Endothelial cell of umbilical vein (primary cell): ENCODE measurements around the gene TNPO3. TPM values are rescaled to one million over a fixed set of nuclear protein-coding genes. Genes with fewer than 3 reads are reported as not detected.

Experiments used
- BruUV-seq: library from RNA; stranded (reverse); fragments of 400-500 nt; replicated peaks from 2 replicates; lab custom pipeline; 2021; lab: Mats Ljungman, UMichigan
- CTCF ChIA-PET: fragments of 300-600, 350-600 bp; sonication (Branson Sonifier 250); formaldehyde crosslinking; loops from one replicate; lab custom pipeline; 2021; ENCODE audit warnings: antibody characterized with exemption, inconsistent platforms; lab: Charles Lee
- POLR2A ChIA-PET: fragments of 300-600, 350-600 bp; sonication (Branson Sonifier 250); formaldehyde crosslinking; loops from one replicate; lab custom pipeline; 2021; ENCODE audit warnings: antibody characterized with exemption, inconsistent platforms; lab: Charles Lee
- DNase-seq: peaks from one replicate; pipeline ENCODE4 v3.0.0-alpha.2; 2011; ENCODE audit warnings: low read depth, low spot score
- FAIRE-seq: peaks from 2 replicates; lab custom pipeline; 2011; peaks lifted over from hg19 to GRCh38; lab: Jason Lieb, UNC
- H2AFZ ChIP-seq: 2 replicates; pipeline ENCODE4 v1.6.0; 2012; ENCODE audit warnings: low read depth, low read length, control low read depth, inconsistent platforms
- H3K27ac ChIP-seq: 2 replicates; pipeline ENCODE4 v1.5.1; 2011; ENCODE audit warnings: low read depth, mild to moderate bottlenecking, control low read depth, low read length, moderate library complexity; ENCODE audit not compliant: insufficient read depth
- H3K27me3 ChIP-seq, 2 experiments: 2 replicates each; pipeline versions ENCODE4 v1.6.0 to v1.6.1; 2011; ENCODE audit warnings: low read length in 2 of 2, mixed read lengths in 1 of 2; ENCODE audit not compliant: control insufficient read depth in 2 of 2, insufficient read depth in 2 of 2
- H3K36me3 ChIP-seq, 2 experiments: 2 replicates in 1 of 2; 3 replicates in 1 of 2; pipeline ENCODE4 v1.5.1; 2011; ENCODE audit warnings: low read length in 2 of 2, mild to moderate bottlenecking in 1 of 2, moderate library complexity in 1 of 2; ENCODE audit not compliant: control insufficient read depth in 2 of 2, insufficient read depth in 2 of 2; ENCODE audit errors: extremely low read depth in 1 of 2
- H3K4me1 ChIP-seq: 3 replicates; pipeline ENCODE4 v1.5.1; 2011; ENCODE audit warnings: mild to moderate bottlenecking, low read length; ENCODE audit not compliant: control insufficient read depth, insufficient read depth; ENCODE audit errors: extremely low read depth
- H3K4me2 ChIP-seq: 2 replicates; pipeline ENCODE4 v1.6.1; 2011; ENCODE audit warnings: low read length, control low read depth, mixed read lengths; ENCODE audit not compliant: insufficient read depth
- H3K4me3 ChIP-seq, 3 experiments: fragments of 200-600 bp in 1 of 3; sonication (generic), shearing (Covaris generic) in 1 of 3; replicated peaks in 1 of 3; 2 replicates each; pipeline ENCODE4 v1.5.1; 2011 to 2016; ENCODE audit warnings: control low read depth in 3 of 3, low read length in 3 of 3, mild to moderate bottlenecking in 2 of 3, inconsistent platforms in 1 of 3, low read depth in 1 of 3, moderate library complexity in 1 of 3; ENCODE audit not compliant: insufficient read depth in 1 of 3
- H3K79me2 ChIP-seq: 2 replicates; pipeline ENCODE4 v1.6.0; 2012; ENCODE audit warnings: low read length, inconsistent platforms; ENCODE audit not compliant: control insufficient read depth, insufficient read depth
- H3K9ac ChIP-seq: replicated peaks from 2 replicates; pipeline ENCODE3; 2011; ENCODE audit warnings: low read length, control low read depth; ENCODE audit not compliant: insufficient read depth; ENCODE audit errors: extremely low read depth
- H3K9me1 ChIP-seq: replicated peaks from 3 replicates; pipeline ENCODE4 v1.6.0; 2011; ENCODE audit warnings: mild to moderate bottlenecking, low read length; ENCODE audit not compliant: control insufficient read depth, insufficient read depth; ENCODE audit errors: extremely low read depth
- H3K9me3 ChIP-seq: replicated peaks from 2 replicates; pipeline ENCODE4 v1.5.1; 2012; ENCODE audit warnings: low read length, inconsistent platforms; ENCODE audit not compliant: control insufficient read depth, insufficient read depth
- H4K20me1 ChIP-seq: replicated peaks from 2 replicates; pipeline ENCODE3; 2011; ENCODE audit warnings: mild to moderate bottlenecking, low read length; ENCODE audit not compliant: control insufficient read depth, insufficient read depth; ENCODE audit errors: extremely low read depth
- CTCF ChIP-seq, 2 donors: IDR thresholded peaks; 1 replicate in 1 of 2; 2 replicates in 1 of 2; pipeline ENCODE4 v1.5.1; 2011; ENCODE audit warnings: low read length in 2 of 2, mild to moderate bottlenecking in 2 of 2, moderate library complexity in 2 of 2, control low read depth in 1 of 2, inconsistent platforms in 1 of 2, low read depth in 1 of 2; ENCODE audit not compliant: insufficient read depth in 1 of 2; ENCODE audit errors: extremely low read depth in 1 of 2
- MYC ChIP-seq: IDR thresholded peaks from one replicate; pipeline ENCODE4 v1.6.1; 2011; ENCODE audit warnings: mild to moderate bottlenecking, low read depth, low read length
- dilution Hi-C: fragments of 300-500 bp; cut with MboI; formaldehyde crosslinking; loops from one replicate; pipeline ENCODE4 v1.15.0; 2019; ENCODE audit warnings: low sequenced_read_pairs; ENCODE audit not compliant: extremely low pct_ligation_motif_present
- intact Hi-C: fragments of 100-400 bp; cut with micrococcal nuclease; formaldehyde crosslinking; loops from one replicate; pipeline ENCODE4 v1.10.0; 2022
- polyA plus RNA-seq, 4 experiments: library from polyadenylated mRNA; depleted of rRNA in 3 of 4; stranded (reverse) in 3 of 4; unstranded in 1 of 4; fragments of >200 nt; gene quantifications; 2 replicates each; pipeline versions ENCODE4 v1.2.1 to v1.2.3, GENCODE V29; 2011 to 2012; ENCODE audit warnings: missing spikeins in 1 of 4
- small RNA-seq: library from RNA; depleted of rRNA; stranded (forward); fragments of <200 nt; gene quantifications from one replicate; pipeline ENCODE3, GENCODE V24; 2012; ENCODE audit warnings: low replicate concordance, low read depth; ENCODE audit not compliant: insufficient read depth, insufficient read length
- total RNA-seq: library from RNA; stranded (reverse); gene quantifications from 2 replicates; pipeline ENCODE4 v1.2.3, GENCODE V29; 2021

Gene TNPO3
- total and polyA plus RNA-seq, 2 donors (not counting 3 experiments of a cell fraction or from before 2014, with no cell fraction given) = 29.0 to 46.9 TPM

- ChIA-PET CTCF (interaction anchor here (1.0 to 2.6 kb wide), 4 partner anchors 185 to 305 kb away, joined by 3 to 47 read pairs (median 6); no protein-coding TSS in a partner anchor), POLR2A (no interaction called here)
- no peaks in the 10 kb centered on the region for H3K4me1 ChIP-seq
- no peak overlapping the region for H3K4me2 ChIP-seq
- no peak overlapping the region for H3K27ac ChIP-seq
- TF ChIP-seq MYC = no peak
- TF ChIP-seq CTCF (IDR thresholded peaks at IDR 0.05; ENCODE audit: extremely low read depth in 1 of 2, insufficient read depth in 1 of 2, low read depth in 1 of 2, low read length in 2 of 2) = peak; percentile 48 to 54
- no peaks in the 10 kb centered on the region for H3K9me1 ChIP-seq
- no peak overlapping the region for H2AFZ ChIP-seq
- H3K36me3 ChIP-seq = no peaks in the 10 kb centered on the region
- H3K9ac ChIP-seq = no peak overlapping the region
- dilution Hi-C loops = no loop called here
- no peaks in the 10 kb centered on the region for H3K9me3 ChIP-seq
- no peaks in the 10 kb centered on the region for H4K20me1 ChIP-seq
- no TSS peak for BruUV-seq
- peaks cover 11% of the 10 kb centered on the region in 2 experiments for H3K27me3 ChIP-seq
- FAIRE-seq (peak; percentile 85), DNase-seq (peak; percentile 53)
- intact Hi-C loops = loop anchor here (1.0 to 2.0 kb wide), 3 partner anchors 43 to 306 kb away; no protein-coding TSS in a partner anchor
- no peaks in the 10 kb centered on the region for H3K79me2 ChIP-seq
- H3K4me3 ChIP-seq = no peak overlapping the region
Measured at GRCh38 chr7:128904381-128905197, 150.3 kb downstream of the TNPO3 start.

Small RNA genes lying within 50 kb of the gene (small RNA-seq; reads per million reads assigned to genes)
- gene RN7SL306P = not detected

Other genes starting within 250 kb of the TNPO3 start
- 81.8 and 81.9 TPM in 2 replicates for gene FLNC, start 224.7 kb downstream of the TNPO3 start, total RNA-seq
- gene FLNC, start 224.7 kb downstream of the TNPO3 start, polyA plus RNA-seq = 19.5 and 20.1 TPM in 2 replicates
- 141 and 156 TPM in 2 replicates for gene ATP6V1F, start 192.3 kb downstream of the TNPO3 start, total RNA-seq
- 360 and 501 TPM in 2 replicates for gene ATP6V1F, start 192.3 kb downstream of the TNPO3 start, polyA plus RNA-seq
- not detected in 2 replicates for gene KCP, start 144.4 kb downstream of the TNPO3 start, total RNA-seq
- 0.03 TPM in 1 of 2 replicates, not detected in the other for gene KCP, start 144.4 kb downstream of the TNPO3 start, polyA plus RNA-seq
- gene IRF5, start 117.2 kb downstream of the TNPO3 start, total RNA-seq = 0.31 and 1.5 TPM in 2 replicates
- gene IRF5, start 117.2 kb downstream of the TNPO3 start, polyA plus RNA-seq = 0.36 and 0.46 TPM in 2 replicates
- 0.16 TPM in 1 of 2 replicates, not detected in the other for gene TSPAN33, start 89.6 kb upstream of the TNPO3 start, total RNA-seq
- 0.21 and 0.32 TPM in 2 replicates for gene TSPAN33, start 89.6 kb upstream of the TNPO3 start, polyA plus RNA-seq
- gene SMO, start 133.5 kb upstream of the TNPO3 start, total RNA-seq = 13.0 and 13.2 TPM in 2 replicates
- gene SMO, start 133.5 kb upstream of the TNPO3 start, polyA plus RNA-seq = 16.4 and 16.5 TPM in 2 replicates
- gene AHCYL2, start 169.9 kb upstream of the TNPO3 start, total RNA-seq = 11.0 and 13.5 TPM in 2 replicates
- 10.0 and 10.8 TPM in 2 replicates for gene AHCYL2, start 169.9 kb upstream of the TNPO3 start, polyA plus RNA-seq